Prostate gland (tissue), 2 donors: Measurements from ENCODE around the gene SOX10.

Experiments
- POLR2A ChIP-seq: fragments of 450-650 bp; IDR thresholded peaks from one replicate; pipeline ENCODE4 v1.6.1; 2016; ENCODE audit warnings: antibody characterized with exemption, mild to moderate bottlenecking
- TF ChIP-seq, protein P1 (sequence below), 4 experiments: fragments of 200-600 bp in 2 of 4; fragments of 450-650 bp in 2 of 4; sonication (generic) in 2 of 4; IDR thresholded peaks; 1 replicate in 3 of 4; 2 replicates in 1 of 4; pipeline ENCODE4 v1.5.1; 2016 to 2019; ENCODE audit warnings: antibody characterized with exemption in 4 of 4, mild to moderate bottlenecking in 2 of 4, moderate library complexity in 2 of 4

DNA sequence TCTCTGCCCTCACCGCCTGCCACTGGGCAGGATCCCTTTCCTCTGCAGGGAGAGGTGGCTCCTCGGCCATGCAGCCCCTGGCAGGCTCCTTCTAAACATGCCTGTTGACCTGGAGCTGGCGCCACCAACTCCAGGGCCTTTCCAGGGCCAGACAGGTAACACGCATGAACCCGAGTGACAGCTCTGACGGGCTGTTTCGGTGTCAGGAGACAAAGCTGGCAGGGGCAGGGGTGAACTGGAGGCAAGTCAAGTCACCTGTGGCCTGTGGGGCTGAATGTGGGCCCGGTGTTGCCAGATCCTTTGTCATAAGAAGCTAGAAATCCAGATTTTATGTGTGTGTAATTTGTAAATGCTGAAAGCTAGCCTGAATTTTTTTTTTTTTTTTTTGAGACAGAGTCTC is 42.2 kb downstream of the SOX10 start:
- TF ChIP-seq, protein P1, sequence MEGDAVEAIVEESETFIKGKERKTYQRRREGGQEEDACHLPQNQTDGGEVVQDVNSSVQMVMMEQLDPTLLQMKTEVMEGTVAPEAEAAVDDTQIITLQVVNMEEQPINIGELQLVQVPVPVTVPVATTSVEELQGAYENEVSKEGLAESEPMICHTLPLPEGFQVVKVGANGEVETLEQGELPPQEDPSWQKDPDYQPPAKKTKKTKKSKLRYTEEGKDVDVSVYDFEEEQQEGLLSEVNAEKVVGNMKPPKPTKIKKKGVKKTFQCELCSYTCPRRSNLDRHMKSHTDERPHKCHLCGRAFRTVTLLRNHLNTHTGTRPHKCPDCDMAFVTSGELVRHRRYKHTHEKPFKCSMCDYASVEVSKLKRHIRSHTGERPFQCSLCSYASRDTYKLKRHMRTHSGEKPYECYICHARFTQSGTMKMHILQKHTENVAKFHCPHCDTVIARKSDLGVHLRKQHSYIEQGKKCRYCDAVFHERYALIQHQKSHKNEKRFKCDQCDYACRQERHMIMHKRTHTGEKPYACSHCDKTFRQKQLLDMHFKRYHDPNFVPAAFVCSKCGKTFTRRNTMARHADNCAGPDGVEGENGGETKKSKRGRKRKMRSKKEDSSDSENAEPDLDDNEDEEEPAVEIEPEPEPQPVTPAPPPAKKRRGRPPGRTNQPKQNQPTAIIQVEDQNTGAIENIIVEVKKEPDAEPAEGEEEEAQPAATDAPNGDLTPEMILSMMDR (IDR thresholded peaks at IDR 0.05): no peak
- TF ChIP-seq POLR2A: no peak
